Stomach (tissue), 4 donors: ENCODE data around the gene FAM120B.

Source experiments
- EP300 ChIP-seq: sonication (generic); formaldehyde crosslinking; IDR thresholded peaks from one replicate; pipeline ENCODE4 v1.6.1; 2017; ENCODE audit warnings: antibody characterized with exemption
- POLR2A ChIP-seq, 4 donors: fragments of 450-650 bp; IDR thresholded peaks; one replicate each; pipeline ENCODE4 v1.6.1; 2016; ENCODE audit warnings: antibody characterized with exemption in 4 of 4, control low read depth in 2 of 4, mild to moderate bottlenecking in 1 of 4, moderate library complexity in 1 of 4
- TF ChIP-seq, protein P1 (sequence below), 7 experiments: fragments of 450-650 bp in 4 of 7; fragments of 200-600 bp in 3 of 7; sonication (generic) in 3 of 7; IDR thresholded peaks; one replicate each; pipeline ENCODE4 v1.5.1; 2016 to 2019; ENCODE audit warnings: antibody characterized with exemption in 7 of 7, control low read depth in 2 of 7, mild to moderate bottlenecking in 1 of 7

DNA sequence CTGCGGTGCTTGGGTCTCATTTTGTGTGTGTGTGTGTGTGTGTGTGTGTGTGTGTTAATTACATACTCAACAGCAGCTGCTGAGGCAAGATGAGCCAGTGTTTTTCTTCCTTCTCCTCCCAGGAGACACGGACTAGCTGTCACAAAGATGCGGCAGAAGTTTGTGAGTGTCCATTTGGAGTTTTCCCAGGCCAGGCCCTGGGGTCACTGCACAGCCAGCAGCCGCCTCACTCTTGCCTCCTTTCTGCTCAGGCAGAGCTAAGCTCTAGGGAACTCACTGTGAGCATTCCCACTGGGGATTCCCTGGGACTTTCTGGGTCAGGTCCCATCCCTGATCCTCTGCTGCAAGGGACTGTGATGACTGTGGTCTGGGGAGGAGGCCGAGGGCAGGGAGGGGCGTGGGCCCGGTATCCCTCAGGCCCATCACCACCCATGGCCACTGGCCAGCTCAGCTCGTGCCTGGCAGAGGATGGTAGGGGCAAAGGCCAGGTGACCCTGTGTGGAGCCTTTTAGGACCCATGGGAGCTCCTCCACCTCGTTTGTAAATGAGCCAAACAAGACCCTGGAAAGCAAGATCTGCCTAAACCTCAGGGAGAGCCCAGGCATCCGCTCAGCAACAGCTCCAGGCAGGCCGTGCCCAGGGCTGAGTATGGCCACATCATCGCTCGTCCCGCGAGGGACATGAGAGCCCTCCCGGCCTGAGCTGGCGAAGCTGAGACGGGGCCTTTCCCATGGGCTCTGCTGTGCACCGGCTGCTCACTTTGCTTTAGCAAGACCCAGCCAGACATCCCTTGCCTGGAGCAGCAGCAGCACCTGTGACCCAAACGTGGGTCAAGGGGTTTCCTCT is 144.6 kb downstream of the FAM120B start:
- TF ChIP-seq EP300 (no peak), POLR2A (IDR thresholded peaks at IDR 0.05) (no peak)
- TF ChIP-seq, protein P1, sequence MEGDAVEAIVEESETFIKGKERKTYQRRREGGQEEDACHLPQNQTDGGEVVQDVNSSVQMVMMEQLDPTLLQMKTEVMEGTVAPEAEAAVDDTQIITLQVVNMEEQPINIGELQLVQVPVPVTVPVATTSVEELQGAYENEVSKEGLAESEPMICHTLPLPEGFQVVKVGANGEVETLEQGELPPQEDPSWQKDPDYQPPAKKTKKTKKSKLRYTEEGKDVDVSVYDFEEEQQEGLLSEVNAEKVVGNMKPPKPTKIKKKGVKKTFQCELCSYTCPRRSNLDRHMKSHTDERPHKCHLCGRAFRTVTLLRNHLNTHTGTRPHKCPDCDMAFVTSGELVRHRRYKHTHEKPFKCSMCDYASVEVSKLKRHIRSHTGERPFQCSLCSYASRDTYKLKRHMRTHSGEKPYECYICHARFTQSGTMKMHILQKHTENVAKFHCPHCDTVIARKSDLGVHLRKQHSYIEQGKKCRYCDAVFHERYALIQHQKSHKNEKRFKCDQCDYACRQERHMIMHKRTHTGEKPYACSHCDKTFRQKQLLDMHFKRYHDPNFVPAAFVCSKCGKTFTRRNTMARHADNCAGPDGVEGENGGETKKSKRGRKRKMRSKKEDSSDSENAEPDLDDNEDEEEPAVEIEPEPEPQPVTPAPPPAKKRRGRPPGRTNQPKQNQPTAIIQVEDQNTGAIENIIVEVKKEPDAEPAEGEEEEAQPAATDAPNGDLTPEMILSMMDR (IDR thresholded peaks at IDR 0.05), result no peak
